ENCODE measurements around the gene ZBED1. TPM values are rescaled to one million over a fixed set of nuclear protein-coding genes. Genes with fewer than 3 reads are reported as not detected.

The ZBED1 gene
- polyA plus RNA-seq, 1 donor (not counting 4 experiments of a cell fraction or from before 2014, with no cell fraction given): 9.0 TPM

DNA sequence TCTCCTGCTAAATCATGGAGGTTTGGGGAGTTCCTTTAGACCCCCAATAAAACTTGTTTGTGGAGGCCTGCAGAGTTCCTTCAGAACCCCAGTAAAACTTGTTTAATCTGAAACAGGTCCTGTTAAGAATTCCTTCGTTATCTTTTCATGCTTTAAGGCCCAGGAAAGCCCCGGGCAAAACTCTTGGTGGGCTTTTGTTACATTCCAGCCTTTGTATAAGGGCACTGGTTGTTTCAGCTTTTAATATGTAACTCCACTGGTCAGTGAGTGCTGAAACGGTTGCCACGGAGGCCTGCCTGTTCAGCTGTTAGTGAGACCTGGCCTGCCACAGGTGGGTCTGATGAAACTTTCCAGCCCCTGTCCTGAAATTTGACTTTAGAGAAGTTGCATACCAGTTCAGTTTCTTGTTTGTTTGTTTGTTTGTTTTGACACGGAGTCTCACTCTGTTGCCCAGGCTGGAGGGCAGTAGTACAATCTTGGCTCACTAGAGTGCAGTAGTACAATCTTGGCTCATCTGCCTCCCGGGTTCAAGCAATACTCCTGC lies 12.4 kb upstream of the ZBED1 start:
- Histone ChIP-seq H3K79me2 (ENCODE audit: control insufficient read depth, insufficient read depth, low read length) (no peaks in the 10 kb centered on the region), H3K4me1 (ENCODE audit: control insufficient read depth, extremely low read depth, insufficient read depth, low read length) (no peaks in the 10 kb centered on the region), H4K20me1 (ENCODE audit: control insufficient read depth, extremely low read depth, insufficient read depth, low read length) (no peaks in the 10 kb centered on the region), H3K9me3 (ENCODE audit: control insufficient read depth, low read depth, low read length) (no peaks in the 10 kb centered on the region), H3K9ac (ENCODE audit: control insufficient read depth, extremely low read depth, insufficient read depth, low read length) (no peak overlapping the region), H3K9me1 (ENCODE audit: control insufficient read depth, extremely low read depth, insufficient read depth, low read length) (no peaks in the 10 kb centered on the region), H3K4me2 (ENCODE audit: control insufficient read depth, extremely low read depth, insufficient read depth, low read depth, low read length) (no peak overlapping the region), H3K27ac (ENCODE audit: control insufficient read depth, insufficient read depth, low read length) (no peak overlapping the region), H3K4me3 (ENCODE audit: control insufficient read depth in 2 of 3, extremely low read depth in 1 of 3, insufficient read depth in 2 of 3, low read depth in 1 of 3, low read length in 3 of 3) (no peak overlapping the region), H3K27me3 (ENCODE audit: control insufficient read depth, extremely low read depth, insufficient read depth, low read length) (no peaks in the 10 kb centered on the region), H2AFZ (ENCODE audit: control insufficient read depth, low read length) (no peak overlapping the region), H3K36me3 (ENCODE audit: control insufficient read depth in 2 of 2, extremely low read depth in 1 of 2, insufficient read depth in 2 of 2, low read length in 2 of 2) (no peaks in the 10 kb centered on the region)
- dilution Hi-C loops (cut with MboI; ENCODE audit: extremely low pct_ligation_motif_present, low sequenced_read_pairs): no loop called here
- FAIRE-seq (no peak), DNase-seq (ENCODE audit: low read depth, low spot score) (no peak)
- TF ChIP-seq, protein P1, sequence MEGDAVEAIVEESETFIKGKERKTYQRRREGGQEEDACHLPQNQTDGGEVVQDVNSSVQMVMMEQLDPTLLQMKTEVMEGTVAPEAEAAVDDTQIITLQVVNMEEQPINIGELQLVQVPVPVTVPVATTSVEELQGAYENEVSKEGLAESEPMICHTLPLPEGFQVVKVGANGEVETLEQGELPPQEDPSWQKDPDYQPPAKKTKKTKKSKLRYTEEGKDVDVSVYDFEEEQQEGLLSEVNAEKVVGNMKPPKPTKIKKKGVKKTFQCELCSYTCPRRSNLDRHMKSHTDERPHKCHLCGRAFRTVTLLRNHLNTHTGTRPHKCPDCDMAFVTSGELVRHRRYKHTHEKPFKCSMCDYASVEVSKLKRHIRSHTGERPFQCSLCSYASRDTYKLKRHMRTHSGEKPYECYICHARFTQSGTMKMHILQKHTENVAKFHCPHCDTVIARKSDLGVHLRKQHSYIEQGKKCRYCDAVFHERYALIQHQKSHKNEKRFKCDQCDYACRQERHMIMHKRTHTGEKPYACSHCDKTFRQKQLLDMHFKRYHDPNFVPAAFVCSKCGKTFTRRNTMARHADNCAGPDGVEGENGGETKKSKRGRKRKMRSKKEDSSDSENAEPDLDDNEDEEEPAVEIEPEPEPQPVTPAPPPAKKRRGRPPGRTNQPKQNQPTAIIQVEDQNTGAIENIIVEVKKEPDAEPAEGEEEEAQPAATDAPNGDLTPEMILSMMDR (optimal IDR thresholded peaks at IDR 0.05 in 1 of 3, IDR thresholded peaks at IDR 0.05 in 1 of 3, conservative IDR thresholded peaks at IDR 0.05 in 1 of 3; ENCODE audit: extremely low read depth in 1 of 3, insufficient read depth in 2 of 3, low read length in 3 of 3): no peak
- no peak for TF ChIP-seq EZH2 (IDR thresholded peaks at IDR 0.05; ENCODE audit: low read length)

DNA sequence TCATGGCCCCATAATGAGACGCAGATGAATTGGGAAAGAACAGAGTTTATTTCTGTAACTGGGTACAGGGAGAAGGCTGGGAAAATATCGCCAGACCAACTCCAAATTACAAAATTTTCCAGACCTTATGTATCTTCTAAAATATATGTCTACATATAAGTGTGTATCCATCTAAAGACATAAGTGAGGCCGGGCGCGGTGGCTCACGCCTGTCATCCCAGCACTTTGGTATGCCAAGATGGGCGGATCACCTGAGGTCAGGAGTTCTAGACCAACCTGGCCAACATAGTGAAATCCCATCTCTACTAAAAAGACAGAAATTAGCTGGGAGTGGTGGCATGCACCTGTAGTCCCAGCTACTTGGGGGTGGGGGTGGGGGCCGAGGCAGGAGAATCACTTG lies 11.7 kb upstream of the ZBED1 start:
- Histone ChIP-seq H3K4me3 (ENCODE audit: control insufficient read depth in 2 of 3, extremely low read depth in 1 of 3, insufficient read depth in 2 of 3, low read depth in 1 of 3, low read length in 3 of 3) (no peak overlapping the region), H3K4me2 (ENCODE audit: control insufficient read depth, extremely low read depth, insufficient read depth, low read depth, low read length) (no peak overlapping the region), H3K36me3 (ENCODE audit: control insufficient read depth in 2 of 2, extremely low read depth in 1 of 2, insufficient read depth in 2 of 2, low read length in 2 of 2) (no peaks in the 10 kb centered on the region), H3K27me3 (ENCODE audit: control insufficient read depth, extremely low read depth, insufficient read depth, low read length) (no peaks in the 10 kb centered on the region), H2AFZ (ENCODE audit: control insufficient read depth, low read length) (no peak overlapping the region), H3K9me3 (ENCODE audit: control insufficient read depth, low read depth, low read length) (no peaks in the 10 kb centered on the region), H3K4me1 (ENCODE audit: control insufficient read depth, extremely low read depth, insufficient read depth, low read length) (no peaks in the 10 kb centered on the region), H3K9me1 (ENCODE audit: control insufficient read depth, extremely low read depth, insufficient read depth, low read length) (no peaks in the 10 kb centered on the region), H3K27ac (ENCODE audit: control insufficient read depth, insufficient read depth, low read length) (no peak overlapping the region), H3K9ac (ENCODE audit: control insufficient read depth, extremely low read depth, insufficient read depth, low read length) (no peak overlapping the region), H3K79me2 (ENCODE audit: control insufficient read depth, insufficient read depth, low read length) (no peaks in the 10 kb centered on the region), H4K20me1 (ENCODE audit: control insufficient read depth, extremely low read depth, insufficient read depth, low read length) (no peaks in the 10 kb centered on the region)
- dilution Hi-C loops (cut with MboI; ENCODE audit: extremely low pct_ligation_motif_present, low sequenced_read_pairs): no loop called here
- FAIRE-seq (no peak), DNase-seq (ENCODE audit: low read depth, low spot score) (no peak)
- TF ChIP-seq, protein P1 (optimal IDR thresholded peaks at IDR 0.05 in 1 of 3, IDR thresholded peaks at IDR 0.05 in 1 of 3, conservative IDR thresholded peaks at IDR 0.05 in 1 of 3; ENCODE audit: extremely low read depth in 1 of 3, insufficient read depth in 2 of 3, low read length in 3 of 3): no peak

All from keratinocyte (primary cell).